ENCODE results near the gene ORMDL3. TPM values are rescaled to one million over a fixed set of nuclear protein-coding genes. Genes with fewer than 3 reads are reported as not detected.

Gene ORMDL3
- polyA plus RNA-seq, 1 experiment, result 45.6 TPM

- TF ChIP-seq CTCF (IDR thresholded peaks at IDR 0.05; ENCODE audit: low read depth, low read length), result no peak
- CTCF ChIA-PET, result interaction anchor here (0.7 to 0.8 kb wide), 3 partner anchors 22 to 294 kb away, joined by 3 read pairs; no protein-coding TSS in a partner anchor
These were observed 10.9 kb upstream of the ORMDL3 start for GRCh38 chr17:39938140-39938869.

GRCh38 chr17:39937447-39937846, 10.0 kb upstream of the ORMDL3 start:
- ChIA-PET CTCF (no interaction called here), POLR2A (no interaction called here)
- H3K9me3 ChIP-seq (ENCODE audit: control insufficient read depth, insufficient read depth, low read length), result no peaks in the 10 kb centered on the region
- no peaks in the 10 kb centered on the region for H3K27me3 ChIP-seq (ENCODE audit: control insufficient read depth, insufficient read depth, low read length)
- no peak for TF ChIP-seq CTCF (IDR thresholded peaks at IDR 0.05; ENCODE audit: low read depth, low read length)
- DNase-seq (ENCODE audit: low read depth, low spot score), result no peak
- no peak overlapping the region for H3K4me3 ChIP-seq (ENCODE audit: low read depth, low read length)
- H3K27ac ChIP-seq (ENCODE audit: low read depth, low read length), result no peak overlapping the region

More at GRCh38 chr17:39938140-39938869, 10.9 kb upstream of the ORMDL3 start:
- POLR2A ChIA-PET, result interaction anchor here (0.6 kb wide), 1 partner anchor 40 kb away, joined by 5 read pairs; no protein-coding TSS in a partner anchor
- H3K4me3 ChIP-seq (ENCODE audit: low read depth, low read length), result no peak overlapping the region
- H3K27me3 ChIP-seq (ENCODE audit: control insufficient read depth, insufficient read depth, low read length), result no peaks in the 10 kb centered on the region
- no peak for DNase-seq (ENCODE audit: low read depth, low spot score)
- no peaks in the 10 kb centered on the region for H3K9me3 ChIP-seq (ENCODE audit: control insufficient read depth, insufficient read depth, low read length)
- H3K27ac ChIP-seq (ENCODE audit: low read depth, low read length), result no peak overlapping the region

GRCh38 chr17:39935909-39936308, 8.5 kb upstream of the ORMDL3 start:
- ChIA-PET POLR2A (no interaction called here), CTCF (interaction anchor here (0.9 kb wide), 1 partner anchor 22 kb away, joined by 5 read pairs; no protein-coding TSS in a partner anchor)
- no peak for TF ChIP-seq CTCF (IDR thresholded peaks at IDR 0.05; ENCODE audit: low read depth, low read length)
- no peaks in the 10 kb centered on the region for H3K9me3 ChIP-seq (ENCODE audit: control insufficient read depth, insufficient read depth, low read length)
- no peak overlapping the region for H3K27ac ChIP-seq (ENCODE audit: low read depth, low read length)
- H3K4me3 ChIP-seq (ENCODE audit: low read depth, low read length), result no peak overlapping the region
- no peaks in the 10 kb centered on the region for H3K27me3 ChIP-seq (ENCODE audit: control insufficient read depth, insufficient read depth, low read length)
- no peak for DNase-seq (ENCODE audit: low read depth, low spot score)

- Histone ChIP-seq H3K27me3 (ENCODE audit: control insufficient read depth, insufficient read depth, low read length) (no peaks in the 10 kb centered on the region), H3K27ac (ENCODE audit: low read depth, low read length) (no peak overlapping the region), H3K9me3 (ENCODE audit: control insufficient read depth, insufficient read depth, low read length) (no peaks in the 10 kb centered on the region), H3K4me3 (ENCODE audit: low read depth, low read length) (no peak overlapping the region)
- ChIA-PET CTCF (no interaction called here), POLR2A (no interaction called here)
- no peak for TF ChIP-seq CTCF (IDR thresholded peaks at IDR 0.05; ENCODE audit: low read depth, low read length)
- DNase-seq (ENCODE audit: low read depth, low spot score), result no peak
These were observed 6.9 kb upstream of the ORMDL3 start for GRCh38 chr17:39934324-39934723.

GRCh38 chr17:39933912-39934311, 6.5 kb upstream of the ORMDL3 start:
- ChIA-PET CTCF (no interaction called here), POLR2A (no interaction called here)
- no peak overlapping the region for H3K27ac ChIP-seq (ENCODE audit: low read depth, low read length)
- no peaks in the 10 kb centered on the region for H3K9me3 ChIP-seq (ENCODE audit: control insufficient read depth, insufficient read depth, low read length)
- TF ChIP-seq CTCF (IDR thresholded peaks at IDR 0.05; ENCODE audit: low read depth, low read length), result no peak
- DNase-seq (ENCODE audit: low read depth, low spot score), result no peak
- no peak overlapping the region for H3K4me3 ChIP-seq (ENCODE audit: low read depth, low read length)
- no peaks in the 10 kb centered on the region for H3K27me3 ChIP-seq (ENCODE audit: control insufficient read depth, insufficient read depth, low read length)

Measured in AG04450 (cell line).